ENCODE results near the gene MIER3.

Gene MIER3

DNA sequence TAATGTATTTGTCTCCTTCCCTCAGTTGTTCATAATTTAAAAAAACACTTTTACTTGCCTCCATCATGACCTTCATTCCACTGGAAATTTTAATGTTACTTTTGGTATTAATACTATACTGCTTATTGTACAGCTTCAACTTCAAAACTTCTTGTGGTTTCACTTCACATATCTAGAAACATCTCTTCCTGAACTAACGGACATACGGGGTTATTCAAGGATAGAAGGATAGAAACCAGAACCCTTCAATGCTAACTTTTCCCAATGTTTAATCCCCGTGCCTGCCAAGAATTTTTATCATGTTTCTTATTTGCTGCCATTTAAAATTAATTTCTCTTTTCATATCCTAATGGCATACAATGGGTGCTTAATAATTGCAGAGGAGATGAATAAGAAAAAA is 78.9 kb downstream of the MIER3 start:
- Histone ChIP-seq H3K36me3 (ENCODE audit: low read depth) (peaks cover 89% of the 10 kb centered on the region), H3K4me3 (ENCODE audit: severe bottlenecking) (no peak overlapping the region), H3K4me1 (ENCODE audit: insufficient read depth, poor library complexity, severe bottlenecking) (no peaks in the 10 kb centered on the region), H3K27me3 (ENCODE audit: insufficient read depth, poor library complexity, severe bottlenecking) (no peaks in the 10 kb centered on the region), H3K27ac (ENCODE audit: poor library complexity, severe bottlenecking) (no peak overlapping the region), H3K9me3 (ENCODE audit: severe bottlenecking) (no peaks in the 10 kb centered on the region)
- TF ChIP-seq, protein P1, sequence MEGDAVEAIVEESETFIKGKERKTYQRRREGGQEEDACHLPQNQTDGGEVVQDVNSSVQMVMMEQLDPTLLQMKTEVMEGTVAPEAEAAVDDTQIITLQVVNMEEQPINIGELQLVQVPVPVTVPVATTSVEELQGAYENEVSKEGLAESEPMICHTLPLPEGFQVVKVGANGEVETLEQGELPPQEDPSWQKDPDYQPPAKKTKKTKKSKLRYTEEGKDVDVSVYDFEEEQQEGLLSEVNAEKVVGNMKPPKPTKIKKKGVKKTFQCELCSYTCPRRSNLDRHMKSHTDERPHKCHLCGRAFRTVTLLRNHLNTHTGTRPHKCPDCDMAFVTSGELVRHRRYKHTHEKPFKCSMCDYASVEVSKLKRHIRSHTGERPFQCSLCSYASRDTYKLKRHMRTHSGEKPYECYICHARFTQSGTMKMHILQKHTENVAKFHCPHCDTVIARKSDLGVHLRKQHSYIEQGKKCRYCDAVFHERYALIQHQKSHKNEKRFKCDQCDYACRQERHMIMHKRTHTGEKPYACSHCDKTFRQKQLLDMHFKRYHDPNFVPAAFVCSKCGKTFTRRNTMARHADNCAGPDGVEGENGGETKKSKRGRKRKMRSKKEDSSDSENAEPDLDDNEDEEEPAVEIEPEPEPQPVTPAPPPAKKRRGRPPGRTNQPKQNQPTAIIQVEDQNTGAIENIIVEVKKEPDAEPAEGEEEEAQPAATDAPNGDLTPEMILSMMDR (IDR thresholded peaks at IDR 0.05; ENCODE audit: poor library complexity, severe bottlenecking), result no peak
- ATAC-seq (ENCODE audit: low read depth) (no peak), DNase-seq (ENCODE audit: low spot score) (no peak)

DNA sequence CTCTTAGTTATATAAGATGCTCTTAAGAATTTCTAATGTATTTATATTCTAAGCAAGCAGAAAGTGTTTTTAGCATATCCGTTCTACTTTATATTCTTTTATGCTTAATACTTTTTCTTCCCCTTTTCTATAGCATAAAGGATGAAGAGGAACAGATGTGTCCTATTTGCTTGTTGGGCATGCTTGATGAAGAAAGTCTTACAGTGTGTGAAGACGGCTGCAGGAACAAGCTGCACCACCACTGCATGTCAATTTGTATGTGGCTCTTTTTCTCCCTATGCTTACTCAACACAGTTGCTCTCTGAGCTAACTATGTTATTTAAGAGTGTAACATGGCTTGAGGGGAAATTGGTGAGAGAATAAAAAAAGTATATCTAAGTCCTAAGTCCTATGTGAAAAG is 80.1 kb downstream of the MIER3 start:
- peaks cover 93% of the 10 kb centered on the region for H3K36me3 ChIP-seq (ENCODE audit: low read depth)
- H3K27me3 ChIP-seq (ENCODE audit: insufficient read depth, poor library complexity, severe bottlenecking), result no peaks in the 10 kb centered on the region

More for the DNA sequence above, 80.1 kb downstream of the MIER3 start:
- TF ChIP-seq, protein P1 (IDR thresholded peaks at IDR 0.05; ENCODE audit: poor library complexity, severe bottlenecking), result no peak
- Histone ChIP-seq H3K27ac (ENCODE audit: poor library complexity, severe bottlenecking) (no peak overlapping the region), H3K4me1 (ENCODE audit: insufficient read depth, poor library complexity, severe bottlenecking) (no peaks in the 10 kb centered on the region), H3K9me3 (ENCODE audit: severe bottlenecking) (no peaks in the 10 kb centered on the region), H3K4me3 (ENCODE audit: severe bottlenecking) (no peak overlapping the region)
- ATAC-seq (ENCODE audit: low read depth) (no peak), DNase-seq (ENCODE audit: low spot score) (no peak)
